Astrocyte of the spinal cord (primary cell): Measurements from ENCODE around the gene PDE8B.

Source experiments
- DNase-seq: peaks from one replicate; pipeline ENCODE4 v3.0.0; 2011; ENCODE audit warnings: low read depth, low spot score
- H3K4me3 ChIP-seq: 2 replicates; pipeline ENCODE4 v1.5.1; 2011; ENCODE audit warnings: low read depth, mild to moderate bottlenecking, low read length, moderate library complexity
- in situ Hi-C: cut with HindIII; loops from 2 replicates; pipeline ENCODE4 v1.10.0; 2017; ENCODE audit warnings: low sequenced_read_pairs
- TF ChIP-seq, protein P1 (sequence below): IDR thresholded peaks from 2 replicates; pipeline ENCODE4 v1.5.1; 2012; ENCODE audit warnings: low read depth, mild to moderate bottlenecking, low read length, inconsistent platforms

Gene PDE8B

DNA sequence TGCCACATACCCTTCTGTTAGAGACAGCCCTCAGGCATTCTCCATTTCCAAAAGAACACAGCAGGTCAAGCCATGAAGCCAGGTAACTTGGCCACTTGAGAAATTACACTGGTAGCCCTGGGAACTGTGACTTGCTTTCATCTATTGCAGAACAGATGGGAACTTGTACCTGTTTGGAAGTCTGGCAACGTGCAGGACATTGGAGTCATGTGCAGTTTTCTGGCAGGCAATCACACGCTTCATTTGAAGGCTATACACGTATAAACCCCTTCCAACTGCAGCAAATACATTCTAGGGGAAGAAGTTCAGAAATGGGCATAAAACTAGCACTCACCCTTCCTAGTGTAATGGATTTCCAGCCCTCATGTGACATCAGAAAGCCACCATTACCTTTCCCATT is 227.6 kb downstream of the PDE8B start:
- TF ChIP-seq, protein P1, sequence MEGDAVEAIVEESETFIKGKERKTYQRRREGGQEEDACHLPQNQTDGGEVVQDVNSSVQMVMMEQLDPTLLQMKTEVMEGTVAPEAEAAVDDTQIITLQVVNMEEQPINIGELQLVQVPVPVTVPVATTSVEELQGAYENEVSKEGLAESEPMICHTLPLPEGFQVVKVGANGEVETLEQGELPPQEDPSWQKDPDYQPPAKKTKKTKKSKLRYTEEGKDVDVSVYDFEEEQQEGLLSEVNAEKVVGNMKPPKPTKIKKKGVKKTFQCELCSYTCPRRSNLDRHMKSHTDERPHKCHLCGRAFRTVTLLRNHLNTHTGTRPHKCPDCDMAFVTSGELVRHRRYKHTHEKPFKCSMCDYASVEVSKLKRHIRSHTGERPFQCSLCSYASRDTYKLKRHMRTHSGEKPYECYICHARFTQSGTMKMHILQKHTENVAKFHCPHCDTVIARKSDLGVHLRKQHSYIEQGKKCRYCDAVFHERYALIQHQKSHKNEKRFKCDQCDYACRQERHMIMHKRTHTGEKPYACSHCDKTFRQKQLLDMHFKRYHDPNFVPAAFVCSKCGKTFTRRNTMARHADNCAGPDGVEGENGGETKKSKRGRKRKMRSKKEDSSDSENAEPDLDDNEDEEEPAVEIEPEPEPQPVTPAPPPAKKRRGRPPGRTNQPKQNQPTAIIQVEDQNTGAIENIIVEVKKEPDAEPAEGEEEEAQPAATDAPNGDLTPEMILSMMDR = no peak
- in situ Hi-C loops = no loop called here
- H3K4me3 ChIP-seq = no peak overlapping the region
- no peak for DNase-seq

DNA sequence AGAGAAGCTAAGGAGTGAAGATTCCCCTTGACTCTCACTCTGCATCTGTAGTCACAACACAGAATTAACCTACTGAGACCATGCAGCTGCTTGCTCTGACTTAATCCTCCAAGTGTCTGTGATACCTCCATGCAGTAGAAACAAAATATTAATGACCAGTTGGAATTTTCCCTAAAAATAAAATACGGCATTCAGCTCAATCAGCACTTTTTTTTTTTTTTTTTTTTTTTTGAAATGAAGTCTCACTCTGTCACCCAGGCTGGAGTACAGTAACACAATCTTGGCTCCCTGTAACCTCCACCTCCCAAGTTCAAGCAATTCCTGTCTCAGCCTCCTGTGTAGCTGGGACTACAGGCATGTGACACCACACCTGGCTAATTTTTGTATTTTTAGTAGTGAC is 233.2 kb downstream of the PDE8B start:
- no peak for DNase-seq
- no peak overlapping the region for H3K4me3 ChIP-seq
- in situ Hi-C loops = no loop called here
- TF ChIP-seq, protein P1 = no peak

DNA sequence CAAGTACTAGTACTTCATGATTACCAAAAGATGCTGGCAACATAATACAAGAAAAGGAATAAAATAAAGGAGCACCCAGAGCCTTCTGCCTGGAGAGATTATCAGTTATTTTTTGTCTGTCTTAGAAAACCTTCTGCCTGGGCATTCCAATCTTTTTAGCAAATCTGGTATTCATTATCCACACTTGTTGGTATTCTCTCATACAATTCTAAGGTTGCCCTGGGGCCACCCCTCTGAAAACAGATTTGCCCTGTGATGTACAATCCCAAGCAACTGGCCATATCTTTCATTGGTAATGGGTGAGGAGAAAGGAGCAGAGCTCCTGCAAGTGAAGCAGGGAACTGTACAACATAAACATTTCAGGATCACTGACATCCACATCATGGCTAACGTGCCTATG is 233.9 kb downstream of the PDE8B start:
- in situ Hi-C loops = no loop called here
- H3K4me3 ChIP-seq = no peak overlapping the region
- no peak for DNase-seq
- TF ChIP-seq, protein P1 = no peak

DNA sequence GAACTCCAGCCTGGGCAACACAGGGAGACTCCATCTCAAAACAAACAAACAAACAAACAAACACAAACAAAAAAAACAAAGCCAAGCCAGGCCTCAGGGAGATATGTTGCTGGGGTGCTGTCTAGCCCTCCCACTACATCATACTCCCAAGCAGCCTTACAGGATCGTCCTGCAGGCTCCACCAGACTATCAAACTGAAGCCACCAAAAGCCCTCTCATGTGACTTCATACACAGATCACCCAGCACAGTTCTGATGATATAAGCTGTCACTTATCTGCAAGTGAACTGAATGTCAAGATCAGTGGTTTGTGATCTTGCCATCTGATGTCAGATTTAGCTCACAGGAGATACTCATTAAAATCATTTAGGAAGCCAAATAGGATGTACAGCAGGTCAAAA is 238.4 kb downstream of the PDE8B start:
- no peak overlapping the region for H3K4me3 ChIP-seq
- in situ Hi-C loops = no loop called here
- TF ChIP-seq, protein P1 = no peak
- DNase-seq = no peak

DNA sequence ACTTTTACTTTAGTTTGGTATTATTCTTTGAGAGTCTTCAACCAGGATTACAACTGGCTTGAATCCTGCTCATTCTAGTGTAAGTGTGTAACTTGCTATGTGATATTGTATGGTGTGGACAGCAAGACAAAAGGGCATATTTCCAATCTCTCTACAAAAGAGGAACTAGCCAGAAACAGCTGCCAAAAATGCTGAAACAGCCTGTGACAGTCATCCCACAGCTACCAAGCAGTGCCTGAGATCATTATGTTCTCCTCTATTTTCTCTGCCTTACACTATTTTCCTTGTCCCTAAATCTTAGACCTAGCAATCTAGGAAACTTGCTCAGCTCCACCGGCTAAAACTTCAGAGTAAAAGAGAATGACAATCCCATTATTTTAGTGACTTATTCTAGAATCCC is 238.8 kb downstream of the PDE8B start:
- no peak overlapping the region for H3K4me3 ChIP-seq
- no peak for DNase-seq
- TF ChIP-seq, protein P1 = no peak
- in situ Hi-C loops = no loop called here

DNA sequence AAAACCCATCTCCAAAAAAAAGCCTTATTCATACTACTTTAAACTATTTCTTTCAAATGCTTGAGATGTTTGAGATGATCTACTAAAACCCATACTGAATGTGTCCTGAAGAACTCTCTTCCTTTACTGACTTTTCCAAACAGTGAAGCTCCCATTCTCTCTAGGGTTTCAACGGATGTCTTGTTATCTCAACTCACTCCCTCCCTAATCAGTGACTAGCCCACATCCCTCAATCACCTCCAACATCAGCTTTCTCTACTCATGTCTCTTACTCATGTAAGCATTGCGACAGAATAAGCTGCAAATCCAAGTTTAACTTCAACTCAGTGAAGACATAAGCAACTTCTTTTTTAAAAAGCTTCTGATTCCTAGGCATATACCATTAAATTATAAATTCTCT is 239.5 kb downstream of the PDE8B start:
- no peak overlapping the region for H3K4me3 ChIP-seq
- in situ Hi-C loops = no loop called here
- DNase-seq = no peak
- TF ChIP-seq, protein P1 = no peak

DNA sequence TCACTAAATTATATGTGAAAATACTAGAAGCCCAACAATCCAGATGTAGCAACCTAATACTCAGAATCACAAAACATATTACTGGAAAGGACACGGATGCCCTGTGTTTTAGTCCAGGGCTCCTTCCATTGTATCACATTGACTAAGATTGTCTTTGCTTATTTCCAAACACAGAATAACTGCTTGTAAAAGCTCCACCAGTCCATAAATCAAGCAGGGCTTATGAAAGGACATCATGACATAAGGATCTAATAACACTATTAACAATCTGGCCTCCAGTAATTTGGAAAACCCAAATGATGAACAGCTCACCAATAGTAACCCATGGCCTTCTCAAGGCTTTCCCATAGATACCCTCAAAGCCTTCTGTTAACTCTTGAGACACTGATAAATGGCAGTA is 241.9 kb downstream of the PDE8B start:
- DNase-seq = no peak
- in situ Hi-C loops = no loop called here
- TF ChIP-seq, protein P1 = no peak
- H3K4me3 ChIP-seq = no peak overlapping the region
